Heart right ventricle (tissue), 16 donors: Measurements from ENCODE around the gene ANKRD30A. TPM values are rescaled to one million over a fixed set of nuclear protein-coding genes. Genes with fewer than 3 reads are reported as not detected.

ENCODE experiments used
- ATAC-seq, 8 donors: fragments of 200-7000 bp; cut with Tn5 transposase; one replicate each; pipeline ENCODE4 v1.9.1; 2020; ENCODE audit warnings: mild to moderate bottlenecking in 8 of 8, moderate library complexity in 8 of 8, moderate number of reproducible peaks in 1 of 8
- DNase-seq, 2 donors: peaks; one replicate each; pipeline ENCODE4 v3.0.0-alpha.2; 2020
- H3K27ac ChIP-seq, 10 donors: fragments of 200-600 bp; sonication (generic) in 2 of 10; one replicate each; pipeline versions ENCODE4 v1.5.0 to v1.8.0; 2020 to 2022; ENCODE audit warnings: mild to moderate bottlenecking in 3 of 10
- H3K27me3 ChIP-seq, 7 donors: fragments of 200-600 bp; one replicate each; pipeline ENCODE4 v1.8.0; 2021 to 2022; ENCODE audit warnings: mild to moderate bottlenecking in 2 of 7
- H3K36me3 ChIP-seq, 9 donors: fragments of 200-600 bp; sonication (generic) in 1 of 9; one replicate each; pipeline versions ENCODE4 v1.5.0 to v1.8.0; 2020 to 2022; ENCODE audit warnings: mild to moderate bottlenecking in 2 of 9
- H3K4me1 ChIP-seq, 9 donors: fragments of 200-600 bp; sonication (generic) in 1 of 9; one replicate each; pipeline versions ENCODE4 v1.5.0 to v1.8.0; 2020 to 2022; ENCODE audit warnings: mild to moderate bottlenecking in 4 of 9
- H3K4me3 ChIP-seq, 10 donors: fragments of 200-600 bp; sonication (generic) in 2 of 10; one replicate each; pipeline versions ENCODE4 v1.5.0 to v1.8.0; 2020 to 2022; ENCODE audit warnings: mild to moderate bottlenecking in 7 of 10, moderate library complexity in 2 of 10
- H3K9me3 ChIP-seq, 11 donors: fragments of 200-600 bp in 10 of 11; sonication (generic) in 2 of 11; one replicate each; pipeline versions ENCODE4 v1.5.0 to v1.8.0; 2013 to 2022; ENCODE audit warnings: mild to moderate bottlenecking in 2 of 11, control low read depth in 1 of 11, moderate library complexity in 1 of 11
- whole genome bisulfite sequencing, 2 donors: extraction: QIAGEN DNeasy Blood & Tissue Kit; methylation state at CpG; one replicate each; pipeline ENCODE4 v1.1.7; 2013; ENCODE audit warnings: inconsistent platforms in 1 of 2; 5-methylcytosine and 5-hydroxymethylcytosine counted together
- intact Hi-C, 10 donors: fragments of 100-400 bp; cut with DNase I; formaldehyde crosslinking; loops; one replicate each; pipeline versions ENCODE4 v1.11.1 to v1.14.2; 2022
- polyA plus RNA-seq, 2 donors: library from polyadenylated mRNA; stranded (reverse); fragments of 200-250 nt; gene quantifications; one replicate each; pipeline ENCODE4 v1.2.3, GENCODE V29; 2013
- total RNA-seq, 10 donors: library from RNA; stranded (reverse); fragmentation: NEBNext Ultra II Directional in 3 of 10; extraction: Animal tissue kit (Norgen Biotek cat#: 25700) in 3 of 10; gene quantifications; one replicate each; pipeline versions ENCODE4 v1.2.1 to v1.2.4, GENCODE V29; 2021 to 2023
- TF ChIP-seq, protein P1 (sequence below), 9 donors: fragments of 200-600 bp; sonication (generic) in 2 of 9; IDR thresholded peaks; one replicate each; pipeline versions ENCODE4 v1.5.0 to v1.8.0; 2021 to 2022; ENCODE audit warnings: antibody characterized with exemption in 9 of 9, mild to moderate bottlenecking in 5 of 9, moderate library complexity in 1 of 9
- donor health status: Arrhythmogenic right ventricular cardiomyopathy.
- donor health status: ischemic (EF 13 %, LVEDD 7.1; RV severe dilation, severe dysfunction).
- donor health status: healthy with polysubstance abuse.
- donor health status: DM: no; HTN: yes; CAD: no.
- donor health status: DM: no; HTN: no; CAD: no.
- donor health status: ischemic (EF 25% LVEDD 6.9; RV normal size, moderate dysfunction).
- donor health status: ischemic (EF 25% LVEDD 5.7; RV mildly dilated, moderate dysfunction).
- donor health status: healthy.
- donor health status: DM: yes; HTN: yes; CAD: no.
- donor health status: Ischemic cardiomyopathy.
- donor health status: ischemic (EF 35%, LVEDD 5.7; RV mildly dilated, moderate dysfunction).
- donor health status: nonischemic (EF 11% LVEDD 7.7; RV severe dilation, severe dysfunction).
- donor health status: DM: yes; HTN: yes; CAD: no.
- donor health status: PGD.
- donor health status: ischemic (EF 29% LVEDD 5.4; RV normal size, mild dysfunction).
- donor health status: nonischemic (EF 23%, LVEDD 6.1; RV moderate dilation, normal function).

The ANKRD30A gene
- total and polyA plus RNA-seq, 12 donors: not detected

DNA sequence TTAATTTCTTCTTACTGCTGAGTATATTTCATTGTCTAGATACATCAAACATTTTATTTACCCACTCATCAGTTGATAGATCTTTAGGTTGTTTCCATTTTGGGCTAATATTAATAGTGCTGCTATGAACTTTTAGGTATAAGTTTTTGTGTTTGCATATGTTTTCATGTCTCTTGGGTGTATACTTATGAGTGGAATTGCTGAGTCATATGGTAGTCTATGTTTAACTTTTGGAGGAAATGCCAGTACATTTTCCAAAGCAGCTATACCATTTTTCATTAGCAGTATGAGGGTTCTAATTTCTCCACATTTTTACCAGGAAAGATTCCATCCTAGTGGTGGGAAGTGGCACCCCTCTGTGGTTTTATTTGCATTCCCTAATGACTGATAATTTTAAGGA is 101.1 kb downstream of the ANKRD30A start:
- ATAC-seq (no peak), DNase-seq (no peak)
- Histone ChIP-seq H3K36me3 (no peaks in the 10 kb centered on the region), H3K4me3 (no peak overlapping the region), H3K4me1 (no peaks in the 10 kb centered on the region), H3K27ac (no peak overlapping the region), H3K9me3 (peaks cover 0 to 4% (median 0%) of the 10 kb centered on the region in 11 donors), H3K27me3 (no peaks in the 10 kb centered on the region)
- TF ChIP-seq, protein P1, sequence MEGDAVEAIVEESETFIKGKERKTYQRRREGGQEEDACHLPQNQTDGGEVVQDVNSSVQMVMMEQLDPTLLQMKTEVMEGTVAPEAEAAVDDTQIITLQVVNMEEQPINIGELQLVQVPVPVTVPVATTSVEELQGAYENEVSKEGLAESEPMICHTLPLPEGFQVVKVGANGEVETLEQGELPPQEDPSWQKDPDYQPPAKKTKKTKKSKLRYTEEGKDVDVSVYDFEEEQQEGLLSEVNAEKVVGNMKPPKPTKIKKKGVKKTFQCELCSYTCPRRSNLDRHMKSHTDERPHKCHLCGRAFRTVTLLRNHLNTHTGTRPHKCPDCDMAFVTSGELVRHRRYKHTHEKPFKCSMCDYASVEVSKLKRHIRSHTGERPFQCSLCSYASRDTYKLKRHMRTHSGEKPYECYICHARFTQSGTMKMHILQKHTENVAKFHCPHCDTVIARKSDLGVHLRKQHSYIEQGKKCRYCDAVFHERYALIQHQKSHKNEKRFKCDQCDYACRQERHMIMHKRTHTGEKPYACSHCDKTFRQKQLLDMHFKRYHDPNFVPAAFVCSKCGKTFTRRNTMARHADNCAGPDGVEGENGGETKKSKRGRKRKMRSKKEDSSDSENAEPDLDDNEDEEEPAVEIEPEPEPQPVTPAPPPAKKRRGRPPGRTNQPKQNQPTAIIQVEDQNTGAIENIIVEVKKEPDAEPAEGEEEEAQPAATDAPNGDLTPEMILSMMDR (IDR thresholded peaks at IDR 0.05): no peak
- intact Hi-C loops: no loop called here

DNA sequence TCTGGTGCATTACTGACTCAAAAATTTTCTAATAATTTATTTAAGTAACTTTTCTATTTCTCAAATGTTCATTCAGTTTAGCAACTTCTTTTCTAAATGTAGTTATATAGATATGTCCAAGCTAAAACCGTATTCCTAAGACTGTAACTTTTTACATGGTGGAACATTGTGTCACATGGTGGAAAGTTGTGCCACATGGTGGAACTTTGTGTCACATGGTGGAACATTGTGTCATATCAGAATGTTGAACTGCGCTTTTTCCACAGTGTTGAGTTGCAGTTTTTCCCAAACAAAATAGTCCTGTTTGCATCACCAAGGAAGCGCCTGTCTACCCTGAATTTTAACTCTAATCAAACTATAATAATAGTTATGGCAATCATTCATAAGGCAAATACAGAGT is 109.3 kb downstream of the ANKRD30A start:
- TF ChIP-seq, protein P1 (IDR thresholded peaks at IDR 0.05): no peak
- no peaks in the 10 kb centered on the region for H3K36me3 ChIP-seq
- no peak overlapping the region for H3K27ac ChIP-seq
- no peak for DNase-seq
- H3K4me1 ChIP-seq: no peaks in the 10 kb centered on the region
- ATAC-seq: no peak
- intact Hi-C loops: no loop called here
- WGBS, 2 donors: 77 to 84% methylated on average over 3 of the region's 3 CpGs
- no peak overlapping the region for H3K4me3 ChIP-seq
- H3K9me3 ChIP-seq: no peaks in the 10 kb centered on the region
- no peaks in the 10 kb centered on the region for H3K27me3 ChIP-seq

DNA sequence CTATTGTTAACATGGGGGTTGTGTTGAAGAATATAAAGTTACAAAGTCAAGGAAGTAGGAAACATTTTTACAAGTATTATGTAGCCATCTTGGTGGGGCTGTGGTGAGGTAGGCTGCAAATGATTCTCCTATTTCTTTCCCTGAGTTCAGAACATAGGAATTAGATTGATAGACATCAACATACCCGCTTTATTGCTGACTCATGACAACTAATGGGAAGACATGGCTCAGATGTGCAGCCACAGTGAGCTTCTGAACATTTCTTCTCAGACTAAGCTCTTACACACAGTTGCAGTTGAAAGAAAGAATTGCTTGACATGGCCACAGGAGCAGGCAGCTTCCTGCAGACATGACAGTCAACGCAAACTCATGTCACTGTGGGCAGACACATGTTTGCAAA is 110.7 kb downstream of the ANKRD30A start:
- ATAC-seq (no peak), DNase-seq (no peak)
- Histone ChIP-seq H3K4me3 (no peak overlapping the region), H3K27ac (no peak overlapping the region), H3K9me3 (no peaks in the 10 kb centered on the region), H3K27me3 (no peaks in the 10 kb centered on the region), H3K4me1 (no peaks in the 10 kb centered on the region), H3K36me3 (no peaks in the 10 kb centered on the region)
- TF ChIP-seq, protein P1 (IDR thresholded peaks at IDR 0.05): no peak
- intact Hi-C loops: no loop called here
- WGBS, 2 donors: 69 to 71% methylated on average over 2 of the region's 2 CpGs

DNA sequence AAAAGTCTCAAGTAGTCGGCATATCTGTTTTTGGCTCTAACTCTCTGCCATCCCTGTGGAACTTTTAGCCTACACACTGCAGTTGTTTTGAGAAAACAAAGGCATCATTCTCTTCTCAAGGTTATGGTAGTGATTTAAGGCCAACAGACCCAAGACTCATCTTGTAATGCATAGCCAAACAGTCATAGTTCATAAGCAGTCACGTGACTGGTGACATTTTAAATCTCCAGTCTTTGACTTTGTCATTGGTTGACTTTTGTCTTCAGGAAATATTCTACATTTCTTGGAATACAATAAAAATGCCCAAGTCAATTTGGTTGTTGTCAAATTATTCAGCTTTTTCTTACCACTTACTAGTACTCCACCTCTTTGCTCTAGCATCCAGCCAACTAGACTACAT is 114.8 kb downstream of the ANKRD30A start:
- no peak overlapping the region for H3K4me3 ChIP-seq
- intact Hi-C loops: no loop called here
- WGBS, 2 donors: 64 to 66% methylated on average over 2 of the region's 2 CpGs

More for the DNA sequence above, 114.8 kb downstream of the ANKRD30A start:
- TF ChIP-seq, protein P1 (IDR thresholded peaks at IDR 0.05): no peak
- ATAC-seq: no peak
- Histone ChIP-seq H3K27ac (no peak overlapping the region), H3K9me3 (peaks cover 0 to 5% (median 0%) of the 10 kb centered on the region in 11 donors), H3K27me3 (no peaks in the 10 kb centered on the region), H3K36me3 (no peaks in the 10 kb centered on the region), H3K4me1 (no peaks in the 10 kb centered on the region)
- no peak for DNase-seq
